Measurements from ENCODE around the gene PSME3. TPM values are rescaled to one million over a fixed set of nuclear protein-coding genes. Genes with fewer than 3 reads are reported as not detected.

Gene PSME3
- total and polyA plus RNA-seq, 2 of the 13 experiments (the other 11 are each of a cell fraction or from before 2014, with no cell fraction given) = 66.3 to 135 TPM

GRCh38 chr17:42855048-42855596, 21.9 kb downstream of the PSME3 start (continued):
- TF ChIP-seq ZBTB7B (CRISPR knock-in tag; IDR thresholded peaks at IDR 0.05) (peak; percentile 87), MIER3 (CRISPR knock-in tag; IDR thresholded peaks at IDR 0.05; ENCODE audit: borderline replicate concordance) (no peak), ARID5B (CRISPR knock-in tag; IDR thresholded peaks at IDR 0.05) (peak; percentile 71), TMF1 (CRISPR knock-in tag; IDR thresholded peaks at IDR 0.05; ENCODE audit: low read depth) (0 out of 2 replicates have a peak, but pooled peaks have one; percentile 67), REST (IDR thresholded peaks at IDR 0.05; ENCODE audit: borderline replicate concordance in 1 of 2, low read depth in 1 of 2, low read length in 2 of 2) (no peak), ZSCAN21 (CRISPR knock-in tag; IDR thresholded peaks at IDR 0.05; ENCODE audit: borderline replicate concordance) (no peak), ZBTB49 (CRISPR knock-in tag; IDR thresholded peaks at IDR 0.05; ENCODE audit: borderline replicate concordance) (no peak), RCOR2 (CRISPR knock-in tag; IDR thresholded peaks at IDR 0.05) (peak; percentile 66), SP140L (CRISPR knock-in tag; IDR thresholded peaks at IDR 0.05; ENCODE audit: borderline replicate concordance) (no peak), GTF3A (CRISPR knock-in tag; conservative IDR thresholded peaks at IDR 0.05) (0 out of 2 replicates have a peak, but pooled peaks have one; percentile 31), ZNF7 (CRISPR knock-in tag; IDR thresholded peaks at IDR 0.05) (no peak), THRA (CRISPR knock-in tag; IDR thresholded peaks at IDR 0.05; ENCODE audit: borderline replicate concordance) (peak; percentile 71; the same call in 1 of the 2 replicates), CSRNP1 (CRISPR knock-in tag; IDR thresholded peaks at IDR 0.05) (peak; percentile 66; the same call in 1 of the 2 replicates), SNAPC5 (CRISPR knock-in tag; IDR thresholded peaks at IDR 0.05; ENCODE audit: borderline replicate concordance) (no peak)

All from HepG2 (cell line).